A673 (cell line): ENCODE data around the gene NKX1-1. TPM values are rescaled to one million over a fixed set of nuclear protein-coding genes. Genes with fewer than 3 reads are reported as not detected.
"Not testable (repeated sequence)": the region's sequence is repeated elsewhere in the genome, so short reads cannot be mapped to it uniquely, and the experiment has no call there.

Source experiments
- BruUV-seq: library from RNA; stranded (reverse); fragments of 400-500 nt; replicated peaks from 2 replicates; lab custom pipeline; 2021; lab: Mats Ljungman, UMichigan
- CTCF ChIA-PET: fragments of 300-600 bp; sonication (Branson Sonifier 250); formaldehyde crosslinking; loops from one replicate; lab custom pipeline; 2022; ENCODE audit warnings: antibody characterized with exemption; lab: Charles Lee
- POLR2A ChIA-PET: fragments of 300-600 bp; sonication (Branson Sonifier 250); formaldehyde crosslinking; loops from one replicate; lab custom pipeline; 2022; ENCODE audit warnings: antibody characterized with exemption; ENCODE audit not compliant: low non-redundant PET; lab: Charles Lee
- DNase-seq: peaks from one replicate; pipeline ENCODE4 v3.0.0-alpha.2; 2015; ENCODE audit warnings: low spot score
- H3K27ac ChIP-seq: fragments of 200-600 bp; sonication (generic); 2 replicates; pipeline ENCODE4 v1.5.1; 2016; ENCODE audit warnings: mixed run types, low read depth, mild to moderate bottlenecking, mixed read lengths, antibody characterized with exemption, low read length; ENCODE audit not compliant: poor library complexity, severe bottlenecking
- H3K27me3 ChIP-seq: fragments of 200-600 bp; sonication (generic); replicated peaks from 2 replicates; pipeline ENCODE4 v1.6.1; 2017; ENCODE audit warnings: mixed run types, low read depth, mild to moderate bottlenecking, mixed read lengths, antibody characterized with exemption, low read length; ENCODE audit not compliant: insufficient read depth, poor library complexity
- H3K36me3 ChIP-seq: fragments of 200-600 bp; sonication (generic); 2 replicates; pipeline ENCODE4 v1.6.1; 2016; ENCODE audit warnings: mixed run types, mild to moderate bottlenecking, mixed read lengths, antibody characterized with exemption, low read length; ENCODE audit not compliant: insufficient read depth, poor library complexity, severe bottlenecking
- H3K4me1 ChIP-seq: fragments of 200-600 bp; sonication (generic); 2 replicates; pipeline ENCODE4 v1.6.1; 2017; ENCODE audit warnings: mixed run types, mild to moderate bottlenecking, mixed read lengths, antibody characterized with exemption, low read length; ENCODE audit not compliant: insufficient read depth, poor library complexity, severe bottlenecking
- H3K4me3 ChIP-seq: fragments of 200-600 bp; sonication (generic); 2 replicates; pipeline ENCODE4 v1.5.1; 2016; ENCODE audit warnings: low read depth, mixed run types, mild to moderate bottlenecking, mixed read lengths, low read length; ENCODE audit not compliant: poor library complexity, severe bottlenecking
- H3K9me3 ChIP-seq: fragments of 200-600 bp; sonication (generic); 2 replicates; pipeline ENCODE4 v1.6.1; 2016; ENCODE audit warnings: mixed run types, low read depth, mild to moderate bottlenecking, mixed read lengths, antibody characterized with exemption, low read length; ENCODE audit not compliant: poor library complexity, severe bottlenecking
- EZH2 ChIP-seq: fragments of 200-600 bp; sonication (generic); IDR thresholded peaks from 2 replicates; pipeline ENCODE4 v1.6.1; 2017; ENCODE audit warnings: borderline replicate concordance, low read depth, mild to moderate bottlenecking, mixed read lengths, antibody characterized with exemption, low read length; ENCODE audit not compliant: poor library complexity, severe bottlenecking
- intact Hi-C: fragments of 100-400 bp; cut with micrococcal nuclease; formaldehyde crosslinking; loops from one replicate; pipeline ENCODE4 v1.10.0; 2022; ENCODE audit not compliant: unreplicated experiment
- total RNA-seq: library from RNA; stranded (reverse); gene quantifications from 2 replicates; pipeline ENCODE4 v1.2.3, GENCODE V29; 2021
- TF ChIP-seq, protein P1 (sequence below): fragments of 300-800, 200-600 bp; sonication (generic); conservative IDR thresholded peaks from 2 replicates; pipeline ENCODE4 v1.5.1; 2017; ENCODE audit warnings: low read depth, mild to moderate bottlenecking, antibody characterized with exemption, low read length, moderate library complexity, mixed read lengths

The NKX1-1 gene
- total RNA-seq, 1 experiment from 2014 or later: not detected

GRCh38 chr4:1395941-1396805 lies 10.1 kb downstream of the NKX1-1 start:
- H3K36me3 ChIP-seq: no peaks in the 10 kb centered on the region
- BruUV-seq: no TSS peak
- peaks cover 10% of the 10 kb centered on the region for H3K27me3 ChIP-seq
- intact Hi-C loops: no loop called here
- POLR2A ChIA-PET: no interaction called here
- CTCF ChIA-PET: no interaction called here
- no peak overlapping the region for H3K27ac ChIP-seq
- peaks cover 14% of the 10 kb centered on the region for H3K9me3 ChIP-seq
- TF ChIP-seq, protein P1, sequence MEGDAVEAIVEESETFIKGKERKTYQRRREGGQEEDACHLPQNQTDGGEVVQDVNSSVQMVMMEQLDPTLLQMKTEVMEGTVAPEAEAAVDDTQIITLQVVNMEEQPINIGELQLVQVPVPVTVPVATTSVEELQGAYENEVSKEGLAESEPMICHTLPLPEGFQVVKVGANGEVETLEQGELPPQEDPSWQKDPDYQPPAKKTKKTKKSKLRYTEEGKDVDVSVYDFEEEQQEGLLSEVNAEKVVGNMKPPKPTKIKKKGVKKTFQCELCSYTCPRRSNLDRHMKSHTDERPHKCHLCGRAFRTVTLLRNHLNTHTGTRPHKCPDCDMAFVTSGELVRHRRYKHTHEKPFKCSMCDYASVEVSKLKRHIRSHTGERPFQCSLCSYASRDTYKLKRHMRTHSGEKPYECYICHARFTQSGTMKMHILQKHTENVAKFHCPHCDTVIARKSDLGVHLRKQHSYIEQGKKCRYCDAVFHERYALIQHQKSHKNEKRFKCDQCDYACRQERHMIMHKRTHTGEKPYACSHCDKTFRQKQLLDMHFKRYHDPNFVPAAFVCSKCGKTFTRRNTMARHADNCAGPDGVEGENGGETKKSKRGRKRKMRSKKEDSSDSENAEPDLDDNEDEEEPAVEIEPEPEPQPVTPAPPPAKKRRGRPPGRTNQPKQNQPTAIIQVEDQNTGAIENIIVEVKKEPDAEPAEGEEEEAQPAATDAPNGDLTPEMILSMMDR: no peak
- TF ChIP-seq EZH2: no peak
- H3K4me1 ChIP-seq: no peaks in the 10 kb centered on the region
- DNase-seq: no peak
- H3K4me3 ChIP-seq: no peak overlapping the region

DNA sequence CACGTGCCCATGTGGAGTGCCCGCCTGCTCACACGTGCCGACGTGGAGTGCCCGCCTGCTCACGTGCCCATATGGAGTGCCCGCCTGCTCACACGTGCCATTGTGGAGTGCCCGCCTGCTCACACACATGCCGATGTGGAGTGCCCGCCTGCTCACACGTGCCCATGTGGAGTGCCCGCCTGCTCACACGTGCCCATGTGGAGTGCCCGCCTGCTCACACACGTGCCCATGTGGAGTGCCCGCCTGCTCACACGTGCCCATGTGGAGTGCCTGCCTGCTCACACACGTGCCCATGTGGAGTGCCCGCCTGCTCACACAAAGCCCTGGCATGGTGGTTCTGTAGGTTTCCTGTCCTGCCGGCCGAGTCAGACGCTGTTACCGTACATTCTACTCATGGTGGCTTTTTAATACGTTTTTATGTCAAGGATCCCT lies 10.8 kb downstream of the NKX1-1 start:
- POLR2A ChIA-PET, DNase-seq, H3K27ac ChIP-seq, intact Hi-C loops, H3K36me3 ChIP-seq, H3K27me3 ChIP-seq, BruUV-seq, CTCF ChIA-PET, H3K4me3 ChIP-seq, H3K4me1 ChIP-seq: not testable (repeated sequence)
- H3K9me3 ChIP-seq: peaks cover 14% of the 10 kb centered on the region

- CTCF ChIA-PET, H3K4me1 ChIP-seq, H3K27me3 ChIP-seq, H3K4me3 ChIP-seq, H3K27ac ChIP-seq, POLR2A ChIA-PET, DNase-seq, intact Hi-C loops, BruUV-seq, H3K36me3 ChIP-seq: not testable (repeated sequence)
- peaks cover 14% of the 10 kb centered on the region for H3K9me3 ChIP-seq
Measured at GRCh38 chr4:1394554-1395388, 11.5 kb downstream of the NKX1-1 start.

DNA sequence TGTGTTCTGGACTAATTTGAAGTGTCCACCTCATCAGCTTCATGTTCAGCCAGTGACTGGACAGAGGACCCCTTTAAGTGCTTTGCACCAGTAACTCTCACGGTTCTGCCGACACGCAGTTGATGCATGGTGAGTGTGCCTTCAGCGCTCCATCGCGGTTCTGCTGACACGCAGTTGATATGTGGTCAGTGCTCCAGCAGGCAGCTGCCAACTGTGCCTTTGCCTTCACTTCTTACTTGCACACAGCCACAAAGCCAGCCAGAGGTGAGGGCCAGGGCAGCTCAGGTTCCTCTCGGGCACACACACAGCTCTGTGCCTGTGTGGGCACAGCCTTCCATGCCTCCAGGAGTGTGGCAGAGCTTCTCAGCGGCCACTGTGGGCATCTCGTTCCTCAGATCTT lies 12.4 kb downstream of the NKX1-1 start:
- intact Hi-C loops: no loop called here
- no peak for DNase-seq

DNA sequence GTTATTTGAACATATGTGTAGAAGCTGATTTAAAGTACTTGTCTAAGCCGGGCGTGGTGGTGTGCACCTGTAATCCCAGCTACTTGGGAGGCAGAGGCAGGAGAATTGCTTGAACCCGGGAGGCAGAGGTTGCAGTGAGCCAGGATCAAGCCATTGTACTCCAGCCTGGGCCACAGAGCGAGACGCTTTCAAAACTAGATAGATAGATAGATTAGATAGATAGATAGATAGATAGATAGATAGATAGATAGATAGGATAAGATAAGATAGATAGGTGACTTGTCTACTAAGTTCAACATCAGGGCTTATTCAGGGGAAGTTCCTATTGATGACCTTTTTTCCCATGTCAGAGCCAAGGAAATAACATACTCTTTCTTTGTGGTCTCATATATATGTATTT lies 12.9 kb downstream of the NKX1-1 start:
- H3K36me3 ChIP-seq, H3K27me3 ChIP-seq, POLR2A ChIA-PET, BruUV-seq, H3K4me1 ChIP-seq, intact Hi-C loops, DNase-seq, CTCF ChIA-PET, H3K27ac ChIP-seq, H3K4me3 ChIP-seq: not testable (repeated sequence)
- H3K9me3 ChIP-seq: peaks cover 18% of the 10 kb centered on the region

More for the DNA sequence above, 12.4 kb downstream of the NKX1-1 start:
- no peaks in the 10 kb centered on the region for H3K36me3 ChIP-seq
- BruUV-seq: no TSS peak
- H3K27me3 ChIP-seq: no peaks in the 10 kb centered on the region
- no peak for TF ChIP-seq EZH2
- TF ChIP-seq, protein P1: no peak
- no peaks in the 10 kb centered on the region for H3K4me1 ChIP-seq
- ChIA-PET CTCF (no interaction called here), POLR2A (no interaction called here)
- no peak overlapping the region for H3K4me3 ChIP-seq
- H3K9me3 ChIP-seq: peaks cover 14% of the 10 kb centered on the region
- no peak overlapping the region for H3K27ac ChIP-seq
